H9 (cell line): ENCODE data around the gene CHRNA4. TPM values are rescaled to one million over a fixed set of nuclear protein-coding genes. Genes with fewer than 3 reads are reported as not detected.

ENCODE experiments used
- DNase-seq: peaks from one replicate; pipeline ENCODE4 v3.0.0-alpha.2; 2017
- H2AFZ ChIP-seq: one replicate; pipeline ENCODE4 v1.6.1; 2013; ENCODE audit warnings: mild to moderate bottlenecking, low read length, control low read depth, moderate library complexity
- H2AK5ac ChIP-seq: 2 replicates; pipeline ENCODE4 v1.6.1; 2013; ENCODE audit warnings: low read length, control low read depth, mixed read lengths; ENCODE audit not compliant: insufficient read length
- H2BK120ac ChIP-seq: one replicate; pipeline ENCODE4 v1.6.1; 2013; ENCODE audit warnings: low read depth, mild to moderate bottlenecking, low read length, control low read depth, inconsistent platforms; ENCODE audit not compliant: poor library complexity, severe bottlenecking
- H2BK12ac ChIP-seq: 2 replicates; pipeline ENCODE4 v1.6.1; 2013; ENCODE audit warnings: low read length, control low read depth, mixed read lengths, low read depth; ENCODE audit not compliant: insufficient read length
- H2BK15ac ChIP-seq: 2 replicates; pipeline ENCODE4 v1.6.1; 2013; ENCODE audit warnings: low read depth, low read length, control low read depth
- H2BK20ac ChIP-seq: one replicate; pipeline ENCODE4 v1.6.1; 2013; ENCODE audit warnings: low read depth, mild to moderate bottlenecking, low read length, control low read depth, inconsistent platforms; ENCODE audit not compliant: poor library complexity, severe bottlenecking
- H2BK5ac ChIP-seq: 2 replicates; pipeline ENCODE4 v1.6.1; 2013; ENCODE audit warnings: low read length, control low read depth, mixed read lengths; ENCODE audit not compliant: insufficient read length
- H3K14ac ChIP-seq: 2 replicates; pipeline ENCODE4 v1.6.1; 2013; ENCODE audit warnings: low read length, control low read depth; ENCODE audit not compliant: insufficient read depth
- H3K18ac ChIP-seq: 2 replicates; pipeline ENCODE4 v1.6.1; 2013; ENCODE audit warnings: low read depth, mild to moderate bottlenecking, mixed read lengths, low read length, control low read depth; ENCODE audit not compliant: insufficient read length
- H3K23ac ChIP-seq: 2 replicates; pipeline ENCODE4 v1.6.1; 2013; ENCODE audit warnings: low read length, control low read depth, mixed read lengths, low read depth; ENCODE audit not compliant: insufficient read length
- H3K23me2 ChIP-seq: 2 replicates; pipeline ENCODE4 v1.6.1; 2013; ENCODE audit warnings: low read depth, mild to moderate bottlenecking, mixed read lengths, low read length, control low read depth; ENCODE audit not compliant: insufficient read length, poor library complexity, severe bottlenecking
- H3K27ac ChIP-seq: 2 replicates; pipeline ENCODE4 v1.5.1; 2013; ENCODE audit warnings: low read length, control low read depth, mixed read lengths, low read depth; ENCODE audit not compliant: insufficient read length
- H3K27me3 ChIP-seq: 2 replicates; pipeline ENCODE4 v1.6.1; 2013; ENCODE audit warnings: low read length, control low read depth, inconsistent platforms; ENCODE audit not compliant: insufficient read depth
- H3K4ac ChIP-seq: 2 replicates; pipeline ENCODE4 v1.6.1; 2013; ENCODE audit warnings: low read depth, mild to moderate bottlenecking, control low read depth, inconsistent platforms, low read length, moderate library complexity
- H3K4me1 ChIP-seq: 2 replicates; pipeline ENCODE4 v1.6.1; 2013; ENCODE audit warnings: low read length, control low read depth, inconsistent platforms; ENCODE audit not compliant: insufficient read depth
- H3K4me2 ChIP-seq: 2 replicates; pipeline ENCODE4 v1.6.1; 2013; ENCODE audit warnings: low read length, control low read depth, mixed read lengths; ENCODE audit not compliant: insufficient read length, insufficient read depth
- H3K56ac ChIP-seq: 2 replicates; pipeline ENCODE4 v1.6.1; 2013; ENCODE audit warnings: low read depth, mild to moderate bottlenecking, mixed read lengths, low read length, control low read depth; ENCODE audit not compliant: insufficient read length
- H3K79me1 ChIP-seq: 2 replicates; pipeline ENCODE4 v1.6.1; 2013; ENCODE audit warnings: low read depth, mild to moderate bottlenecking, moderate library complexity, low read length, control low read depth, inconsistent platforms; ENCODE audit not compliant: insufficient read depth, poor library complexity, severe bottlenecking
- H3K79me2 ChIP-seq: 2 replicates; pipeline ENCODE4 v1.6.1; 2013; ENCODE audit warnings: low read length, control low read depth, inconsistent platforms; ENCODE audit not compliant: insufficient read depth
- H3K9ac ChIP-seq: 2 replicates; pipeline ENCODE4 v1.6.1; 2013; ENCODE audit warnings: low read length, control low read depth, mixed read lengths; ENCODE audit not compliant: insufficient read length; ENCODE audit errors: extremely low read depth
- H3K9me3 ChIP-seq: one replicate; pipeline ENCODE4 v1.6.1; 2013; ENCODE audit warnings: low read depth, low read length, inconsistent platforms; ENCODE audit not compliant: control insufficient read depth
- H3T11ph ChIP-seq: one replicate; pipeline ENCODE4 v1.6.1; 2013; ENCODE audit warnings: mild to moderate bottlenecking, low read length, control low read depth, inconsistent platforms
- H4K20me1 ChIP-seq: one replicate; pipeline ENCODE4 v1.6.1; 2013; ENCODE audit not compliant: control insufficient read depth, insufficient read length, insufficient read depth
- H4K5ac ChIP-seq: 2 replicates; pipeline ENCODE4 v1.6.1; 2013; ENCODE audit warnings: low read depth, mild to moderate bottlenecking, mixed read lengths, low read length, control low read depth; ENCODE audit not compliant: insufficient read length
- H4K8ac ChIP-seq: replicated peaks from 2 replicates; pipeline ENCODE4 v1.6.1; 2013; ENCODE audit warnings: low read length, control low read depth, mixed read lengths, low read depth; ENCODE audit not compliant: insufficient read length
- H4K91ac ChIP-seq: 2 replicates; pipeline ENCODE4 v1.6.1; 2013; ENCODE audit warnings: low read depth, mild to moderate bottlenecking, moderate library complexity, mixed read lengths, low read length, control low read depth; ENCODE audit not compliant: insufficient read length
- H3K27ac Mint-ChIP-seq, 3 experiments: 2 replicates in 2 of 3; 3 replicates in 1 of 3; pipeline ENCODE4 v1.8.0; 2020 to 2021; ENCODE audit warnings: mixed read lengths in 3 of 3, mild to moderate bottlenecking in 1 of 3, moderate library complexity in 1 of 3
- H3K27me3 Mint-ChIP-seq: 2 replicates; pipeline ENCODE4 v1.8.0; 2021; ENCODE audit warnings: low read depth, mild to moderate bottlenecking, moderate library complexity, mixed read lengths
- H3K36me3 Mint-ChIP-seq, 3 experiments: 2 replicates in 2 of 3; 3 replicates in 1 of 3; pipeline ENCODE4 v1.8.0; 2020 to 2021; ENCODE audit warnings: low read depth in 3 of 3, mixed read lengths in 3 of 3; ENCODE audit not compliant: insufficient read depth in 1 of 3
- H3K4me1 Mint-ChIP-seq, 2 experiments: 2 replicates each; pipeline ENCODE4 v1.8.0; 2020; ENCODE audit warnings: mixed read lengths in 2 of 2
- H3K4me3 Mint-ChIP-seq, 2 experiments: 2 replicates in 1 of 2; 3 replicates in 1 of 2; pipeline ENCODE4 v1.8.0; 2020 to 2021; ENCODE audit warnings: mild to moderate bottlenecking in 2 of 2, mixed read lengths in 2 of 2, moderate library complexity in 1 of 2
- H3K9me3 Mint-ChIP-seq, 2 experiments: 2 replicates in 1 of 2; 3 replicates in 1 of 2; pipeline ENCODE4 v1.8.0; 2020; ENCODE audit warnings: mild to moderate bottlenecking in 2 of 2, mixed read lengths in 2 of 2, moderate library complexity in 1 of 2
- CTCF ChIP-seq: fragments of 200-600 bp; sonication (generic); conservative IDR thresholded peaks from 3 replicates; pipeline ENCODE4 v1.8.0; 2021; ENCODE audit warnings: antibody characterized with exemption, mild to moderate bottlenecking
- WGBS: extraction: QIAGEN DNeasy Blood & Tissue Kit; methylation state at CpG from one replicate; pipeline ENCODE4 v1.1.7; 2013; ENCODE audit warnings: missing lambda C conversion rate, low lambda C conversion rate, mixed read lengths; ENCODE audit not compliant: insufficient read length; ENCODE audit errors: extremely low coverage; 5-methylcytosine and 5-hydroxymethylcytosine counted together
- total RNA-seq: library from RNA; stranded (reverse); gene quantifications from 2 replicates; pipeline ENCODE4 v1.2.1, GENCODE V29; 2021

CHRNA4 gene
- total RNA-seq, 1 experiment from 2014 or later, result 2.5 TPM

- Histone ChIP-seq H3K79me2 (no peaks in the 10 kb centered on the region), H3K27ac (no peak overlapping the region), H2BK5ac (no peak overlapping the region), H3K4me1 (no peaks in the 10 kb centered on the region; the same call in 1 of the 2 replicates), H4K91ac (no peak overlapping the region), H3K4me2 (no peak overlapping the region), H3K4ac (no peak overlapping the region), H3K23ac (no peak overlapping the region), H3K9ac (no peak overlapping the region), H2AFZ (no peak overlapping the region), H2BK20ac (no peak overlapping the region), H2BK15ac (no peak overlapping the region), H3K18ac (no peak overlapping the region), H4K20me1 (no peaks in the 10 kb centered on the region), H3K9me3 (no peaks in the 10 kb centered on the region), H3K14ac (no peak overlapping the region), H3K56ac (no peak overlapping the region), H3K23me2 (no peaks in the 10 kb centered on the region), H2BK12ac (no peak overlapping the region), H2BK120ac (no peak overlapping the region), H3K27me3 (no peaks in the 10 kb centered on the region), H3K79me1 (no peaks in the 10 kb centered on the region), H2AK5ac (no peak overlapping the region), H4K5ac (no peak overlapping the region), H3T11ph (no peak overlapping the region), H4K8ac (no peak overlapping the region)
- peaks cover 32% of the 10 kb centered on the region for H3K27me3 Mint-ChIP-seq
- H3K27ac Mint-ChIP-seq, result no peak overlapping the region
- H3K9me3 Mint-ChIP-seq, result no peaks in the 10 kb centered on the region
- peaks cover 2 to 19% of the 10 kb centered on the region in 2 experiments; a peak in 3 of 4 replicates for H3K4me1 Mint-ChIP-seq
- H3K4me3 Mint-ChIP-seq, result no peak overlapping the region
- no peaks in the 10 kb centered on the region for H3K36me3 Mint-ChIP-seq
- no peak for TF ChIP-seq CTCF
- no CpG with 5 or more reads among the region's 17 CpGs for WGBS
- no peak for DNase-seq
Measured at GRCh38 chr20:63298731-63299312, 62.3 kb downstream of the CHRNA4 start.
